Sigmoid colon (tissue), 7 donors: ENCODE results near the gene SCARF1. TPM values are rescaled to one million over a fixed set of nuclear protein-coding genes. Genes with fewer than 3 reads are reported as not detected.
"Not testable (repeated sequence)": the region's sequence is repeated elsewhere in the genome, so short reads cannot be mapped to it uniquely, and the experiment has no call there.

ENCODE experiments used
- DNase-seq: peaks from one replicate; pipeline ENCODE4 v3.0.0-alpha.2; 2019
- H3K27ac ChIP-seq, 4 donors: fragments of 200-600 bp; sonication (generic); one replicate each; pipeline ENCODE4 v1.5.1; 2016 to 2019; ENCODE audit warnings: mild to moderate bottlenecking in 1 of 4
- H3K27me3 ChIP-seq, 3 donors: fragments of 200-600 bp; sonication (generic); one replicate each; pipeline ENCODE4 v1.5.1; 2019; ENCODE audit warnings: mild to moderate bottlenecking in 1 of 3
- H3K36me3 ChIP-seq, 4 donors: fragments of 200-600 bp; sonication (generic); one replicate each; pipeline ENCODE4 v1.5.1; 2016 to 2019
- H3K4me1 ChIP-seq, 4 donors: fragments of 200-600 bp; sonication (generic); one replicate each; pipeline ENCODE4 v1.5.1; 2017 to 2019
- H3K4me3 ChIP-seq, 4 donors: fragments of 200-600 bp; sonication (generic); one replicate each; pipeline ENCODE4 v1.5.1; 2017 to 2019; ENCODE audit warnings: mild to moderate bottlenecking in 2 of 4, moderate library complexity in 1 of 4
- H3K9me3 ChIP-seq, 4 donors: fragments of 200-600 bp in 3 of 4; sonication (generic) in 3 of 4; one replicate each; pipeline versions ENCODE4 v1.5.1 to v1.6.1; 2013 to 2019
- CTCF ChIP-seq, 4 experiments: fragments of 450-650 bp in 3 of 4; fragments of 200-600 bp in 1 of 4; IDR thresholded peaks; one replicate each; pipeline ENCODE4 v1.5.1; 2016 to 2019; ENCODE audit warnings: antibody characterized with exemption in 4 of 4, mild to moderate bottlenecking in 3 of 4, moderate library complexity in 2 of 4
- EP300 ChIP-seq, 4 donors: sonication (generic); formaldehyde crosslinking; IDR thresholded peaks; one replicate each; pipeline ENCODE4 v1.6.1; 2017; ENCODE audit warnings: antibody characterized with exemption in 4 of 4
- POLR2A ChIP-seq, 2 donors: fragments of 450-650 bp; IDR thresholded peaks; one replicate each; pipeline ENCODE4 v1.6.1; 2016; ENCODE audit warnings: antibody characterized with exemption in 2 of 2, mild to moderate bottlenecking in 2 of 2, moderate library complexity in 2 of 2
- POLR2AphosphoS5 ChIP-seq, 4 donors: sonication (generic); formaldehyde crosslinking; IDR thresholded peaks; one replicate each; pipeline ENCODE4 v1.6.1; 2017; ENCODE audit warnings: antibody characterized with exemption in 4 of 4
- WGBS, 2 donors: extraction: QIAGEN DNeasy Blood & Tissue Kit; methylation state at CpG; one replicate each; pipeline ENCODE4 v1.1.7; 2013; 5-methylcytosine and 5-hydroxymethylcytosine counted together
- intact Hi-C: fragments of 100-400 bp; cut with DNase I; formaldehyde crosslinking; loops from one replicate; pipeline ENCODE4 v1.15.1; 2023
- polyA plus RNA-seq, 3 donors: library from polyadenylated mRNA; stranded (reverse); fragments of 200-250 nt; gene quantifications; one replicate each; pipeline ENCODE4 v1.2.3, GENCODE V29; 2013
- total RNA-seq, 4 donors: library from RNA; depleted of rRNA; stranded (reverse); fragments of >200 nt; gene quantifications; one replicate each; pipeline ENCODE4 v1.1.0, GENCODE V29; 2016
- donor health status: healthy with polysubstance abuse.
- donor health status: Bipolar disorder and iron deficiency.
- donor health status: healthy.

SCARF1 gene, protein sequence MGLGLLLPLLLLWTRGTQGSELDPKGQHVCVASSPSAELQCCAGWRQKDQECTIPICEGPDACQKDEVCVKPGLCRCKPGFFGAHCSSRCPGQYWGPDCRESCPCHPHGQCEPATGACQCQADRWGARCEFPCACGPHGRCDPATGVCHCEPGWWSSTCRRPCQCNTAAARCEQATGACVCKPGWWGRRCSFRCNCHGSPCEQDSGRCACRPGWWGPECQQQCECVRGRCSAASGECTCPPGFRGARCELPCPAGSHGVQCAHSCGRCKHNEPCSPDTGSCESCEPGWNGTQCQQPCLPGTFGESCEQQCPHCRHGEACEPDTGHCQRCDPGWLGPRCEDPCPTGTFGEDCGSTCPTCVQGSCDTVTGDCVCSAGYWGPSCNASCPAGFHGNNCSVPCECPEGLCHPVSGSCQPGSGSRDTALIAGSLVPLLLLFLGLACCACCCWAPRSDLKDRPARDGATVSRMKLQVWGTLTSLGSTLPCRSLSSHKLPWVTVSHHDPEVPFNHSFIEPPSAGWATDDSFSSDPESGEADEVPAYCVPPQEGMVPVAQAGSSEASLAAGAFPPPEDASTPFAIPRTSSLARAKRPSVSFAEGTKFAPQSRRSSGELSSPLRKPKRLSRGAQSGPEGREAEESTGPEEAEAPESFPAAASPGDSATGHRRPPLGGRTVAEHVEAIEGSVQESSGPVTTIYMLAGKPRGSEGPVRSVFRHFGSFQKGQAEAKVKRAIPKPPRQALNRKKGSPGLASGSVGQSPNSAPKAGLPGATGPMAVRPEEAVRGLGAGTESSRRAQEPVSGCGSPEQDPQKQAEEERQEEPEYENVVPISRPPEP
- total RNA-seq (10 to 100 TPM in 1 of 4 donors, 1 to 10 TPM in 3; 4.3 to 10.2 (median 5.9) TPM), polyA plus RNA-seq (1 to 10 TPM; 2.1 to 7.5 (median 2.4) TPM)

DNA sequence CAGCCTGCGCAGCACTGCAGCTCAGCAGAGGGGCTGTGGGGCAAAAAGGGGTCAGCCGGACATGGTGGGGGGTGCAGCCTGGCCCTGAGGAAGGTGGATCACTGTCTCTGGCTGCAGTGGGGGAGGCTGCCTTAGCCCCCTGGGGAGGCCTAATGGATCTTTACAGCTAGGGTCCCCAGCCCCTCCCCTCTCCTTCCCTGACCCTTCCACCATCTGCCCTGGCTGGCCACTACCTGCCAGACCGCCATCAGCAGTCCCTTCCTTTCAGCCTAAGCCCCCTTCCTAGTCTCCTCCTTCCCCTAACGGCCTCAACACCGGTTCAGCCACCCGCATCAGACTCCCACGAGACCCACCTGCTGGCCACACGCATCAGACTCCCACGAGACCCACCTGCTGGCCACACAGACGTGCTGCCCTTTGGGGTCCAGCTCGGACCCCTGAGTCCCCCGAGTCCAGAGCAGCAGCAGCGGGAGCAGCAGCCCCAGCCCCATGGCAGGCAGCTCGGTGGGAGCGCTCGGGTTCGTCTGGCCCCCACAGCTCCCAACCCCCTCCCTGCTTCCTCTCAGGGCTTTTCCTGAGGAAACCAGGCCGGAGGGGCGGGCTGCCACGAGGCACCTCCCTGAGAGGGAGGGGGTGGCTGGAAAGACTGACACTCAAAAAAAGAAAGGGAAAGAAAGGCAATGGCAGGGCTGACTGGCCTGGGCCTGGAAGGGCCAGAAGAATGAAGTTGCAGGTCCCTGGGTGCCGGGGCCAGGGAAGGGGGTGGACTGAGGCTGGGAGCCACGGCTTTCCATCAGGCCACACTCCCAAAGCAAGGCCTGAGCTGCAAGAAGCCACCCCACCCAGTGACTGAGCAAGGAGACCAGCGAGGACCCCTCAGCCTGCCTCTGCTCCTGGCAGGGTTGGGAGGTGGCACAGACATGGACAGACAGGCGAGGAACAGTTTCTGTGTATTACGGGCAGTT, at the start of gene SCARF1:
SCARF1 (minus strand) TSS at position 526 of the 965 bp plus-strand sequence; CDS start at position 491, 35 bp downstream.
- 65 to 88% methylated on average over 25 of the region's 25 CpGs for WGBS, 2 donors
- peak; percentile 11 to 57 (median 42) for TF ChIP-seq POLR2AphosphoS5 (IDR thresholded peaks at IDR 0.05)
- no peak for TF ChIP-seq POLR2A (IDR thresholded peaks at IDR 0.05)
- peak; percentile 79 for DNase-seq

DNA sequence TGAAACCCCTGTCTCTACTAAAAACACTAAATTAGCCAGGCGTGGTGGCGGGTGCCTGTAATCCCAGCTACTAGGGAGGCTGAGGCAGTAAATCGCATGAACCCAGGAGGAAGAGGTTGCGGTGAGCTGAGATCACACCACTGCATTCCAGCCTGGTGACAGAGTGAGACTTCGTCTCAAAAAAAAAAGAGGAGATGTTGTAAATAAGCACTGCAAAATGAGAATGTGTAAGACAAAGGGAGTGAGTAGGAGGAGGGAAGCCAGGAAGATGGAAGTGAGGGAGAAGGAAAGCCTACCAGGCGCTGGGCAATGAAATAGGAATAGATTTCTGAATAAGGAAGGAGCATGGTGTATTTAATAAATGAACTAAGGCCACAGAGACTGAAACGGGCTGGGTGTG, 47.8 kb upstream of the SCARF1 start:
- H3K9me3 ChIP-seq, result no peaks in the 10 kb centered on the region
- no peak for DNase-seq
- H3K27ac ChIP-seq, result no peak overlapping the region
- TF ChIP-seq POLR2A (IDR thresholded peaks at IDR 0.05), result no peak
- no peaks in the 10 kb centered on the region for H3K4me1 ChIP-seq
- no peaks in the 10 kb centered on the region for H3K36me3 ChIP-seq
- intact Hi-C loops, result no loop called here
- 87 to 91% methylated on average over 7 of the region's 7 CpGs for WGBS, 2 donors
- H3K27me3 ChIP-seq, result no peaks in the 10 kb centered on the region
- no peak overlapping the region for H3K4me3 ChIP-seq

More for the DNA sequence above, at the start of gene SCARF1:
- no peaks in the 10 kb centered on the region for H3K9me3 ChIP-seq
- peak within 1 kb of the TSS; percentile 100 for H3K27ac ChIP-seq
- H3K27me3 ChIP-seq, result peaks cover 0 to 3% (median 0%) of the 10 kb centered on the region in 3 donors
- intact Hi-C loops, result loop anchor here (5.0 kb wide), 1 partner anchor 378 kb away; no protein-coding TSS in a partner anchor
- H3K4me3 ChIP-seq, result peak within 1 kb of the TSS; percentile 5 to 34 (median 28)
- peaks cover 0 to 51% (median 47%) of the 10 kb centered on the region in 4 donors for H3K4me1 ChIP-seq
- H3K36me3 ChIP-seq, result peaks cover under 1 to 4% (median 2%) of the 10 kb centered on the region in 4 donors

GRCh38 chr17:1690544-1691221, 45.2 kb upstream of the SCARF1 start:
- Histone ChIP-seq H3K9me3 (no peaks in the 10 kb centered on the region), H3K27me3 (no peaks in the 10 kb centered on the region), H3K27ac (no peak overlapping the region), H3K4me3 (no peak overlapping the region), H3K4me1 (peaks cover 0 to under 1% (median 0%) of the 10 kb centered on the region in 4 donors), H3K36me3 (no peaks in the 10 kb centered on the region)
- WGBS, 2 donors, result 87 to 92% methylated on average over 6 to 8 of the region's 8 CpGs
- intact Hi-C loops, result no loop called here
- no peak for DNase-seq
- TF ChIP-seq EP300 (IDR thresholded peaks at IDR 0.05), result no peak
- no peak for TF ChIP-seq POLR2AphosphoS5 (IDR thresholded peaks at IDR 0.05)
- TF ChIP-seq POLR2A (IDR thresholded peaks at IDR 0.05), result no peak
- no peak for TF ChIP-seq CTCF (IDR thresholded peaks at IDR 0.05)

- intact Hi-C loops, H3K4me3 ChIP-seq, H3K9me3 ChIP-seq, H3K27me3 ChIP-seq, H3K27ac ChIP-seq, H3K36me3 ChIP-seq, DNase-seq: not testable (repeated sequence)
- 81 to 89% methylated on average over 6 of the region's 6 CpGs for WGBS, 2 donors
- H3K4me1 ChIP-seq, result peaks cover 0 to 13% (median 11%) of the 10 kb centered on the region in 4 donors
Observed at GRCh38 chr17:1688405-1688804, 42.9 kb upstream of the SCARF1 start.

- Histone ChIP-seq H3K36me3 (peaks cover 10 to 23% (median 13%) of the 10 kb centered on the region in 4 donors), H3K27me3 (no peaks in the 10 kb centered on the region), H3K4me3 (no peak overlapping the region), H3K27ac (no peak overlapping the region), H3K4me1 (peaks cover 0 to 28% (median 26%) of the 10 kb centered on the region in 4 donors), H3K9me3 (no peaks in the 10 kb centered on the region)
- no peak for DNase-seq
- WGBS, 2 donors, result 89 to 93% methylated on average over 7 of the region's 7 CpGs
- intact Hi-C loops, result no loop called here
- TF ChIP-seq POLR2AphosphoS5 (IDR thresholded peaks at IDR 0.05) (no peak), CTCF (IDR thresholded peaks at IDR 0.05) (no peak), POLR2A (IDR thresholded peaks at IDR 0.05) (no peak), EP300 (IDR thresholded peaks at IDR 0.05) (no peak)
Observed at GRCh38 chr17:1686086-1686485, 40.6 kb upstream of the SCARF1 start.
